Nephron (organoid): ENCODE data around the gene UTP25.
A peak's percentile ranks its signal among the peaks of the same experiment; 100 is the strongest.

Experiments
- H3K27ac Mint-ChIP-seq, 3 experiments: 2 replicates each; pipeline ENCODE4 v1.8.0; 2020; ENCODE audit warnings: mixed read lengths in 3 of 3, mild to moderate bottlenecking in 2 of 3, moderate library complexity in 1 of 3
- H3K27me3 Mint-ChIP-seq: 2 replicates; pipeline ENCODE4 v1.8.0; 2021; ENCODE audit warnings: low read depth, mild to moderate bottlenecking, moderate library complexity, mixed read lengths
- H3K36me3 Mint-ChIP-seq: 2 replicates; pipeline ENCODE4 v1.8.0; 2020; ENCODE audit warnings: low read depth, mixed read lengths
- H3K4me1 Mint-ChIP-seq: 2 replicates; pipeline ENCODE4 v1.8.0; 2020; ENCODE audit warnings: mixed read lengths
- H3K4me3 Mint-ChIP-seq, 3 experiments: 2 replicates each; pipeline ENCODE4 v1.8.0; 2020; ENCODE audit warnings: mild to moderate bottlenecking in 3 of 3, mixed read lengths in 3 of 3, moderate library complexity in 2 of 3
- H3K9me3 Mint-ChIP-seq: 2 replicates; pipeline ENCODE4 v1.8.0; 2020; ENCODE audit warnings: mixed read lengths
- CTCF ChIP-seq, 3 experiments: fragments of 200-600 bp; sonication (generic); IDR thresholded peaks; one replicate each; pipeline ENCODE4 v1.5.0; 2021; ENCODE audit warnings: antibody characterized with exemption in 3 of 3; ENCODE audit not compliant: unreplicated experiment in 3 of 3

The UTP25 gene

GRCh38 chr1:209869291-209870149 is 41.7 kb downstream of the UTP25 start:
- Mint-ChIP-seq H3K9me3 (peaks cover 12% of the 10 kb centered on the region), H3K27me3 (no peaks in the 10 kb centered on the region), H3K36me3 (no peaks in the 10 kb centered on the region), H3K27ac (peak overlapping the region; percentile 5 to 66 (median 37)), H3K4me1 (peaks cover 27% of the 10 kb centered on the region), H3K4me3 (no peak overlapping the region)
- no peak for TF ChIP-seq CTCF (IDR thresholded peaks at IDR 0.05; ENCODE audit: unreplicated experiment in 3 of 3)

GRCh38 chr1:209870151-209870831 is 42.5 kb downstream of the UTP25 start:
- Mint-ChIP-seq H3K9me3 (peaks cover 12% of the 10 kb centered on the region), H3K36me3 (no peaks in the 10 kb centered on the region), H3K27ac (peak overlapping the region; percentile 5 to 66 (median 37)), H3K4me1 (peaks cover 27% of the 10 kb centered on the region), H3K27me3 (no peaks in the 10 kb centered on the region), H3K4me3 (no peak overlapping the region)
- no peak for TF ChIP-seq CTCF (IDR thresholded peaks at IDR 0.05; ENCODE audit: unreplicated experiment in 3 of 3)

- peaks cover 12% of the 10 kb centered on the region for H3K9me3 Mint-ChIP-seq
- H3K4me3 Mint-ChIP-seq, result no peak overlapping the region
- TF ChIP-seq CTCF (IDR thresholded peaks at IDR 0.05; ENCODE audit: unreplicated experiment in 3 of 3), result no peak
- no peaks in the 10 kb centered on the region for H3K36me3 Mint-ChIP-seq
- H3K4me1 Mint-ChIP-seq, result peaks cover 27% of the 10 kb centered on the region
- H3K27me3 Mint-ChIP-seq, result no peaks in the 10 kb centered on the region
- H3K27ac Mint-ChIP-seq, result peak overlapping the region in 2 of 3 experiments; percentile 37 to 66
Measured at GRCh38 chr1:209871006-209871405, 43.2 kb downstream of the UTP25 start.

GRCh38 chr1:209871430-209871829 is 43.7 kb downstream of the UTP25 start:
- TF ChIP-seq CTCF (IDR thresholded peaks at IDR 0.05; ENCODE audit: unreplicated experiment in 3 of 3), result no peak
- Mint-ChIP-seq H3K4me3 (no peak overlapping the region), H3K4me1 (peaks cover 27% of the 10 kb centered on the region), H3K27ac (peak overlapping the region in 1 of 3 experiments; percentile 37), H3K27me3 (no peaks in the 10 kb centered on the region), H3K36me3 (no peaks in the 10 kb centered on the region), H3K9me3 (peaks cover 8% of the 10 kb centered on the region)

GRCh38 chr1:209873067-209873799 is 45.5 kb downstream of the UTP25 start:
- no peak overlapping the region for H3K27ac Mint-ChIP-seq
- TF ChIP-seq CTCF (IDR thresholded peaks at IDR 0.05; ENCODE audit: unreplicated experiment in 3 of 3), result no peak
- H3K27me3 Mint-ChIP-seq, result no peaks in the 10 kb centered on the region
- no peaks in the 10 kb centered on the region for H3K36me3 Mint-ChIP-seq
- H3K4me3 Mint-ChIP-seq, result no peak overlapping the region
- H3K4me1 Mint-ChIP-seq, result peaks cover 31% of the 10 kb centered on the region
- no peaks in the 10 kb centered on the region for H3K9me3 Mint-ChIP-seq
